ENCODE data around the gene DCUN1D2. TPM values are rescaled to one million over a fixed set of nuclear protein-coding genes. Genes with fewer than 3 reads are reported as not detected.

The DCUN1D2 gene
- polyA plus RNA-seq (2012; ENCODE audit: low read depth, missing spikeins), result 5.4 TPM

GRCh38 chr13:113490496-113491417 is at the start of gene DCUN1D2:
Gene DCUN1D2 (minus strand): TSS chr13:113490711. CDS start chr13:113490669, 42 bp downstream.
- FAIRE-seq, result peak; percentile 90
- TF ChIP-seq POLR2AphosphoS5 (IDR thresholded peaks at IDR 0.05; ENCODE audit: low read depth, low read length), result 0 out of 2 replicates have a peak, but pooled peaks have one; percentile 26
- TF ChIP-seq POLR2A (IDR thresholded peaks at IDR 0.05; ENCODE audit: low read depth, low read length), result peak; percentile 45; the same call in 1 of the 2 replicates
- peak; percentile 29; the same call in 1 of the 2 replicates for TF ChIP-seq TAF1 (IDR thresholded peaks at IDR 0.05; ENCODE audit: low read depth, low read length)
- no peak for TF ChIP-seq SPI1 (IDR thresholded peaks at IDR 0.05; ENCODE audit: low read depth, low read length)
- no peak for TF ChIP-seq POU2F2 (IDR thresholded peaks at IDR 0.05; ENCODE audit: low read depth, low read length)
- no peak for TF ChIP-seq PAX5 (IDR thresholded peaks at IDR 0.05; ENCODE audit: insufficient read depth, low read length, severe bottlenecking)

GRCh38 chr13:113539822-113540221 is 49.3 kb upstream of the DCUN1D2 start:
- no peak for TF ChIP-seq POLR2A (IDR thresholded peaks at IDR 0.05; ENCODE audit: low read depth, low read length)
- no peak for TF ChIP-seq POLR2AphosphoS5 (IDR thresholded peaks at IDR 0.05; ENCODE audit: low read depth, low read length)
- no peak for TF ChIP-seq POU2F2 (IDR thresholded peaks at IDR 0.05; ENCODE audit: low read depth, low read length)
- no peak for TF ChIP-seq TAF1 (IDR thresholded peaks at IDR 0.05; ENCODE audit: low read depth, low read length)
- no peak for TF ChIP-seq SPI1 (IDR thresholded peaks at IDR 0.05; ENCODE audit: low read depth, low read length)
- TF ChIP-seq PAX5 (IDR thresholded peaks at IDR 0.05; ENCODE audit: insufficient read depth, low read length, severe bottlenecking), result no peak

More at GRCh38 chr13:113490496-113491417, at the start of gene DCUN1D2:
- DNase-seq (ENCODE audit: insufficient read length, low spot score), result peak; percentile 93

GRCh38 chr13:113539176-113539575 is 48.7 kb upstream of the DCUN1D2 start:
- DNase-seq (ENCODE audit: insufficient read length, low spot score), result no peak
- no peak for FAIRE-seq
- TF ChIP-seq POLR2AphosphoS5 (IDR thresholded peaks at IDR 0.05; ENCODE audit: low read depth, low read length), result no peak
- no peak for TF ChIP-seq POLR2A (IDR thresholded peaks at IDR 0.05; ENCODE audit: low read depth, low read length)
- TF ChIP-seq POU2F2 (IDR thresholded peaks at IDR 0.05; ENCODE audit: low read depth, low read length), result no peak
- TF ChIP-seq SPI1 (IDR thresholded peaks at IDR 0.05; ENCODE audit: low read depth, low read length), result no peak
- no peak for TF ChIP-seq TAF1 (IDR thresholded peaks at IDR 0.05; ENCODE audit: low read depth, low read length)
- no peak for TF ChIP-seq PAX5 (IDR thresholded peaks at IDR 0.05; ENCODE audit: insufficient read depth, low read length, severe bottlenecking)

More at GRCh38 chr13:113539822-113540221, 49.3 kb upstream of the DCUN1D2 start:
- no peak for FAIRE-seq
- no peak for DNase-seq (ENCODE audit: insufficient read length, low spot score)

- DNase-seq (ENCODE audit: insufficient read length, low spot score) (no peak), FAIRE-seq (no peak)
- TF ChIP-seq TAF1 (IDR thresholded peaks at IDR 0.05; ENCODE audit: low read depth, low read length), result no peak
- no peak for TF ChIP-seq POLR2AphosphoS5 (IDR thresholded peaks at IDR 0.05; ENCODE audit: low read depth, low read length)
- TF ChIP-seq SPI1 (IDR thresholded peaks at IDR 0.05; ENCODE audit: low read depth, low read length), result no peak
- no peak for TF ChIP-seq PAX5 (IDR thresholded peaks at IDR 0.05; ENCODE audit: insufficient read depth, low read length, severe bottlenecking)
- no peak for TF ChIP-seq POLR2A (IDR thresholded peaks at IDR 0.05; ENCODE audit: low read depth, low read length)
- no peak for TF ChIP-seq POU2F2 (IDR thresholded peaks at IDR 0.05; ENCODE audit: low read depth, low read length)
These were observed 48.2 kb upstream of the DCUN1D2 start for GRCh38 chr13:113538689-113539058.

GRCh38 chr13:113537909-113538688 is 47.6 kb upstream of the DCUN1D2 start:
- FAIRE-seq, result peak; percentile 33
- DNase-seq (ENCODE audit: insufficient read length, low spot score), result no peak
- no peak for TF ChIP-seq TAF1 (IDR thresholded peaks at IDR 0.05; ENCODE audit: low read depth, low read length)
- TF ChIP-seq POU2F2 (IDR thresholded peaks at IDR 0.05; ENCODE audit: low read depth, low read length), result no peak
- TF ChIP-seq SPI1 (IDR thresholded peaks at IDR 0.05; ENCODE audit: low read depth, low read length), result no peak
- no peak for TF ChIP-seq POLR2AphosphoS5 (IDR thresholded peaks at IDR 0.05; ENCODE audit: low read depth, low read length)
- TF ChIP-seq POLR2A (IDR thresholded peaks at IDR 0.05; ENCODE audit: low read depth, low read length), result no peak
- TF ChIP-seq PAX5 (IDR thresholded peaks at IDR 0.05; ENCODE audit: insufficient read depth, low read length, severe bottlenecking), result no peak

GRCh38 chr13:113537205-113537604 is 46.7 kb upstream of the DCUN1D2 start:
- TF ChIP-seq TAF1 (IDR thresholded peaks at IDR 0.05; ENCODE audit: low read depth, low read length), result no peak
- TF ChIP-seq SPI1 (IDR thresholded peaks at IDR 0.05; ENCODE audit: low read depth, low read length), result no peak
- no peak for TF ChIP-seq PAX5 (IDR thresholded peaks at IDR 0.05; ENCODE audit: insufficient read depth, low read length, severe bottlenecking)
- no peak for TF ChIP-seq POLR2A (IDR thresholded peaks at IDR 0.05; ENCODE audit: low read depth, low read length)
- no peak for TF ChIP-seq POU2F2 (IDR thresholded peaks at IDR 0.05; ENCODE audit: low read depth, low read length)
- FAIRE-seq (no peak), DNase-seq (ENCODE audit: insufficient read length, low spot score) (no peak)

GRCh38 chr13:113536461-113537110 is 46.1 kb upstream of the DCUN1D2 start:
- no peak for TF ChIP-seq TAF1 (IDR thresholded peaks at IDR 0.05; ENCODE audit: low read depth, low read length)
- no peak for TF ChIP-seq PAX5 (IDR thresholded peaks at IDR 0.05; ENCODE audit: insufficient read depth, low read length, severe bottlenecking)
- no peak for DNase-seq (ENCODE audit: insufficient read length, low spot score)
- no peak for FAIRE-seq

- FAIRE-seq, result no peak
These were observed 44.9 kb upstream of the DCUN1D2 start for GRCh38 chr13:113535381-113535781.

More at GRCh38 chr13:113535381-113535781, 44.9 kb upstream of the DCUN1D2 start:
- no peak for TF ChIP-seq PAX5 (IDR thresholded peaks at IDR 0.05; ENCODE audit: insufficient read depth, low read length, severe bottlenecking)
- TF ChIP-seq SPI1 (IDR thresholded peaks at IDR 0.05; ENCODE audit: low read depth, low read length), result no peak
- TF ChIP-seq POLR2AphosphoS5 (IDR thresholded peaks at IDR 0.05; ENCODE audit: low read depth, low read length), result no peak
- TF ChIP-seq TAF1 (IDR thresholded peaks at IDR 0.05; ENCODE audit: low read depth, low read length), result no peak
- TF ChIP-seq POU2F2 (IDR thresholded peaks at IDR 0.05; ENCODE audit: low read depth, low read length), result no peak
- TF ChIP-seq POLR2A (IDR thresholded peaks at IDR 0.05; ENCODE audit: low read depth, low read length), result no peak
- no peak for DNase-seq (ENCODE audit: insufficient read length, low spot score)
